Measurements from ENCODE around the gene EPHA4.

The EPHA4 gene

GRCh38 chr2:221464971-221465370 is 107.1 kb downstream of the EPHA4 start:
- DNase-seq: no peak

GRCh38 chr2:221463241-221463896 is 108.7 kb downstream of the EPHA4 start:
- DNase-seq: no peak

GRCh38 chr2:221461901-221462300 is 110.2 kb downstream of the EPHA4 start:
- no peak for DNase-seq

GRCh38 chr2:221460136-221460535 is 112.0 kb downstream of the EPHA4 start:
- DNase-seq: no peak

GRCh38 chr2:221458578-221458977 is 113.5 kb downstream of the EPHA4 start:
- DNase-seq: no peak

- no peak for DNase-seq
These were observed 116.9 kb downstream of the EPHA4 start for GRCh38 chr2:221455214-221455613.

GRCh38 chr2:221454459-221455105 is 117.5 kb downstream of the EPHA4 start:
- DNase-seq: no peak

GRCh38 chr2:221451862-221452788 is 120.0 kb downstream of the EPHA4 start:
- DNase-seq: no peak

- DNase-seq: no peak
These were observed 121.8 kb downstream of the EPHA4 start for GRCh38 chr2:221450280-221450679.

GRCh38 chr2:221449406-221449805 is 122.7 kb downstream of the EPHA4 start:
- DNase-seq: no peak

GRCh38 chr2:221448844-221449390 is 123.2 kb downstream of the EPHA4 start:
- DNase-seq: no peak

GRCh38 chr2:221448057-221448843 is 123.9 kb downstream of the EPHA4 start:
- no peak for DNase-seq

- DNase-seq: no peak
These were observed 124.8 kb downstream of the EPHA4 start for GRCh38 chr2:221447310-221447709.

GRCh38 chr2:221446140-221446539 is 126.0 kb downstream of the EPHA4 start:
- DNase-seq: no peak

- no peak for DNase-seq
These were observed 128.0 kb downstream of the EPHA4 start for GRCh38 chr2:221444106-221444505.

- no peak for DNase-seq
These were observed 128.5 kb downstream of the EPHA4 start for GRCh38 chr2:221443645-221444044.

- DNase-seq: no peak
These were observed 130.0 kb downstream of the EPHA4 start for GRCh38 chr2:221442128-221442527.

- no peak for DNase-seq
These were observed 132.2 kb downstream of the EPHA4 start for GRCh38 chr2:221439761-221440479.

GRCh38 chr2:221437056-221437455 is 135.0 kb downstream of the EPHA4 start:
- no peak for DNase-seq

- DNase-seq: no peak
These were observed 136.9 kb downstream of the EPHA4 start for GRCh38 chr2:221435171-221435570.

- DNase-seq: no peak
These were observed 138.0 kb downstream of the EPHA4 start for GRCh38 chr2:221434142-221434541.

- DNase-seq: no peak
These were observed 140.6 kb downstream of the EPHA4 start for GRCh38 chr2:221431477-221431876.

Data from amniotic stem cell (primary cell).